OCI-LY3 (cell line): ENCODE data around the gene IFRD2.

Experiments
- CTCF ChIP-seq: fragments of 200-600, 300-600 bp; sonication (generic); IDR thresholded peaks from 2 replicates; pipeline ENCODE4 v1.5.1; 2014; ENCODE audit warnings: antibody characterized with exemption, low read length, low read depth
- EZH2phosphoT487 ChIP-seq: fragments of 200-600 bp; shearing (Covaris generic); IDR thresholded peaks from 2 replicates; pipeline ENCODE4 v1.6.1; 2018; ENCODE audit warnings: antibody characterized with exemption, mixed run types, low read depth

GRCh38 chr3:50267280-50267913 is 24.8 kb downstream of the IFRD2 start:
- TF ChIP-seq CTCF (no peak), EZH2phosphoT487 (no peak)
